Activated CD4-positive, alpha-beta T cell treated with anti-CD3 and anti-CD28 coated beads, Interleukin-2, Interleukin-6, amounts not matched to agents 100 ng/mL and 50 ng/mL, durations not matched to agents 16 hours and 8 hours (primary cell): ENCODE measurements around the gene RDH5.

Source experiments
- DNase-seq: peaks from one replicate; pipeline ENCODE4 v3.0.0-alpha.2; 2020

RDH5 gene

GRCh38 chr12:55713721-55714120 is 6.5 kb upstream of the RDH5 start:
- no peak for DNase-seq

GRCh38 chr12:55715169-55715764 is 4.9 kb upstream of the RDH5 start:
- no peak for DNase-seq

- peak; percentile 97 for DNase-seq
These were observed 4.2 kb upstream of the RDH5 start, which contains the start of gene BLOC1S1 for GRCh38 chr12:55715833-55716581. TSS of gene BLOC1S1 (plus strand) at chr12:55716046. CDS start at chr12:55716052, 6 bp downstream.

- DNase-seq: no peak
These were observed 3.6 kb upstream of the RDH5 start for GRCh38 chr12:55716582-55716957.

- DNase-seq: peak; percentile 46
These were observed 2.9 kb upstream of the RDH5 start for GRCh38 chr12:55717011-55718007.

GRCh38 chr12:55718015-55718414 is 2.2 kb upstream of the RDH5 start:
- no peak for DNase-seq

- no peak for DNase-seq
These were observed 1.4 kb upstream of the RDH5 start for GRCh38 chr12:55718624-55719275.

- no peak for DNase-seq
These were observed 822 bp upstream of the RDH5 start for GRCh38 chr12:55719371-55719770.

GRCh38 chr12:55720894-55721444 is 776 bp downstream of the RDH5 start:
- no peak for DNase-seq

GRCh38 chr12:55721601-55722213 is 1.5 kb downstream of the RDH5 start:
- DNase-seq: no peak

GRCh38 chr12:55722948-55723347 is 2.8 kb downstream of the RDH5 start:
- no peak for DNase-seq

- DNase-seq: no peak
These were observed 3.5 kb downstream of the RDH5 start for GRCh38 chr12:55723516-55724225.

- DNase-seq: peak; percentile 76
These were observed 4.2 kb downstream of the RDH5 start for GRCh38 chr12:55724226-55724939.

GRCh38 chr12:55724940-55725309 is 4.7 kb downstream of the RDH5 start:
- DNase-seq: no peak

- no peak for DNase-seq
These were observed 5.4 kb downstream of the RDH5 start for GRCh38 chr12:55725556-55725955.

- DNase-seq: no peak
These were observed 6.8 kb downstream of the RDH5 start for GRCh38 chr12:55726971-55727370.

- DNase-seq: no peak
These were observed 7.5 kb downstream of the RDH5 start for GRCh38 chr12:55727643-55728185.

- no peak for DNase-seq
These were observed 8.2 kb downstream of the RDH5 start for GRCh38 chr12:55728186-55728938.

- DNase-seq: peak; percentile 83
These were observed 9.0 kb downstream of the RDH5 start, which contains the start of gene CD63 for GRCh38 chr12:55728939-55729818. TSS of gene CD63 (minus strand) at chr12:55729009. CDS start at chr12:55728341, 668 bp downstream.
